HEK293T (cell line): ENCODE results near the gene CORO2B.

Source experiments
- BHLHE40 ChIP-seq: fragments of 450-650 bp; IDR thresholded peaks from 2 replicates; pipeline ENCODE4 v1.6.1; 2016; ENCODE audit warnings: mild to moderate bottlenecking, moderate library complexity, borderline replicate concordance
- CTBP1 ChIP-seq: fragments of 450-650 bp; IDR thresholded peaks from 2 replicates; pipeline ENCODE4 v1.6.1; 2016; ENCODE audit warnings: borderline replicate concordance
- ELF4 ChIP-seq: fragments of 450-650 bp; IDR thresholded peaks from 2 replicates; pipeline ENCODE4 v1.6.1; 2017; ENCODE audit warnings: antibody characterized with exemption
- FOXK2 ChIP-seq: fragments of 450-650 bp; IDR thresholded peaks from 2 replicates; pipeline ENCODE4 v1.6.1; 2016; ENCODE audit warnings: mild to moderate bottlenecking
- LEF1 ChIP-seq: fragments of 450-650 bp; IDR thresholded peaks from 2 replicates; pipeline ENCODE4 v1.6.1; 2017; ENCODE audit warnings: mild to moderate bottlenecking, borderline replicate concordance
- SP1 ChIP-seq: fragments of 450-650 bp; IDR thresholded peaks from 2 replicates; pipeline ENCODE4 v1.6.1; 2017
- SUZ12 ChIP-seq: fragments of 450-650 bp; IDR thresholded peaks from 2 replicates; pipeline ENCODE4 v1.6.1; 2016; ENCODE audit warnings: mild to moderate bottlenecking
- TARDBP ChIP-seq: fragments of 450-650 bp; IDR thresholded peaks from 2 replicates; pipeline ENCODE4 v1.6.1; 2016

GRCh38 chr15:68755731-68756130 lies 176.9 kb downstream of the CORO2B start:
- TF ChIP-seq SUZ12 (no peak), CTBP1 (no peak), LEF1 (no peak), FOXK2 (no peak), TARDBP (no peak), ELF4 (no peak), SP1 (no peak), BHLHE40 (no peak)
